ENCODE data around the gene KBTBD6. TPM values are rescaled to one million over a fixed set of nuclear protein-coding genes. Genes with fewer than 3 reads are reported as not detected.
"Not testable (repeated sequence)": the region's sequence is repeated elsewhere in the genome, so short reads cannot be mapped to it uniquely, and the experiment has no call there.

Gene KBTBD6, protein sequence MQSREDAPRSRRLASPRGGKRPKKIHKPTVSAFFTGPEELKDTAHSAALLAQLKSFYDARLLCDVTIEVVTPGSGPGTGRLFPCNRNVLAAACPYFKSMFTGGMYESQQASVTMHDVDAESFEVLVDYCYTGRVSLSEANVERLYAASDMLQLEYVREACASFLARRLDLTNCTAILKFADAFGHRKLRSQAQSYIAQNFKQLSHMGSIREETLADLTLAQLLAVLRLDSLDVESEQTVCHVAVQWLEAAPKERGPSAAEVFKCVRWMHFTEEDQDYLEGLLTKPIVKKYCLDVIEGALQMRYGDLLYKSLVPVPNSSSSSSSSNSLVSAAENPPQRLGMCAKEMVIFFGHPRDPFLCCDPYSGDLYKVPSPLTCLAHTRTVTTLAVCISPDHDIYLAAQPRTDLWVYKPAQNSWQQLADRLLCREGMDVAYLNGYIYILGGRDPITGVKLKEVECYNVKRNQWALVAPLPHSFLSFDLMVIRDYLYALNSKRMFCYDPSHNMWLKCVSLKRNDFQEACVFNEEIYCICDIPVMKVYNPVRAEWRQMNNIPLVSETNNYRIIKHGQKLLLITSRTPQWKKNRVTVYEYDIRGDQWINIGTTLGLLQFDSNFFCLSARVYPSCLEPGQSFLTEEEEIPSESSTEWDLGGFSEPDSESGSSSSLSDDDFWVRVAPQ
- 9.9 and 10.5 TPM in 2 replicates for total RNA-seq
- 4.8 TPM for polyA plus RNA-seq (2012)

DNA sequence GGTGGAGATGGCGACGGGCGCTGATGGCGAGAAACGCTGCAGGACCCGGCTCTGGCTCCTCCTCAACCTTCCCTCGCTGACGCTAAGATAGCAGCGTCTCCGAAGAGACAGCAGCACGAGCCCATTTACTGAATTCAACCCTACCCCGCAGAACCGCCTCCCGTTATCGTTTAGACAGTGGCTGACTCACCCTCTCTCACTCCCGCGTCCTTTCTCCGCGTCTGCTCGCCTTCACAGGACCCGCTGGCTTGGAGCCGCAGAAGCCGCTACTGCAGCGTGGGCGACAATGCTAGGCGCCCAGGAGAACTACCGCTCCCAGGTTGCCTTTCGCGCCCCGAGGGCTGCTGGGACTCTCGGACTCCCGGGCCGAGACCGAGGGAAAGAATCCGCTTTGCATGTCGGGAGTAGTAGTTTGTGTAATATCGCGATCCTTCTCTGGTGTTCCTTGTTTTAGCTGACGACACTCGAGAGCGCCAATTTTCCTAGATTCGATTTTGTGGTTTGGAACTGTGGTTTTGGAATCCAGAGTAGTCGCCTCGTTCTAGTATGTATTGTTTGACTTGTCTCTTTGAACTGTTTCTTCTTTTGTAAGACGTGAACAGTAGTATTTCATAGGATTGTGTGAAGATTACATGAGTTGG, at the start of gene KBTBD6:
KBTBD6 (minus strand) TSS at position 291 of the 641 bp plus-strand sequence. CDS start 291 bp downstream, outside the sequence.
- DNase-seq (ENCODE audit: low read depth) = peak; percentile 99

DNA sequence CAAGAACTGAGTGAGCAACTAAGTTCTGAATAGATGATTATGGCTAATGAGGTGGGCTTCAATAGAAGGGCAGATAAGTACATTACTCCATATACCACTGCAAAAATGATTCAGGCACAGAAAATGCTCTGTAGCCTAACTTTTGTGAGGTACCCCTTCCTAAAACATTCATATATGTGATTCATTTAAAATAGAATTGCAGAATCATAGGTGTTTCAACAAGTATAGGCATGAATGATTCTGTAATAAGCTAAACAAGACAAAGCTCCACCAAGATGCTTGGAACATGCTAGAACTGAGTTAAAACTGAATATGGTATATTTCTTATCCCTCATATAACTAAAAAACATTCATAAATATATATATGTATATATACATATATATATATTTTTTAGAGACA, 49.6 kb upstream of the KBTBD6 start:
- DNase-seq (ENCODE audit: low read depth) = no peak

DNA sequence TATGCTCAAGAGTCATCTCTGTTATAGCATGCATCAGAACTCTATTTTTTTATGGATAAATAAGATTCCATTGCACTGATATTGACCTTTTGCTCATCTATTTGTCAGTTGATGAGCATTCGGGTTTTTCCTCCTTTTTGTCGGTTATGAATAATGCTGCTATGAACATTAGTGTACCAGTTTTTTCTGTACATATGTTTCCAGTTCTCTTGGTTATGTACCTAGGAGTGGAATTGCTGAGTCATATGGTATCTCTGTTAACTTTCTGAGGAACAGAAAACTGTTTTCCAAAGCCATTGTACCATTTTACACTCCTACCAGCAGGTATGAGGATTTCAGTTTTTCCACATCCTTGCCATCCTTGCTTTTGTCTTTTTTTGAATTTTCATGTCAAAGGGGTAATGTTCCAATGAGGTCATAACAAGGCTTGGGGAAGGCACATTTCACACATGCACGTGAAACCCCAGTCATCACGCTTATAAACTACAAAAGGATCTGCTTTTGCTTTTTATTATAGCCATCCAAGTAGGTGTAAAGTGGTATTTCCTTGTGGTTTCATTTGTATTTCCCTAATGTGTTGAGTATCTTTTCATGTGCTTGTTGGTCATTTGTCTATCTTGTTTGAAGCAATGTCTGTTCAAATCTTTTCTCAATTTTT, 47.1 kb upstream of the KBTBD6 start:
- no peak for DNase-seq (ENCODE audit: low read depth)

DNA sequence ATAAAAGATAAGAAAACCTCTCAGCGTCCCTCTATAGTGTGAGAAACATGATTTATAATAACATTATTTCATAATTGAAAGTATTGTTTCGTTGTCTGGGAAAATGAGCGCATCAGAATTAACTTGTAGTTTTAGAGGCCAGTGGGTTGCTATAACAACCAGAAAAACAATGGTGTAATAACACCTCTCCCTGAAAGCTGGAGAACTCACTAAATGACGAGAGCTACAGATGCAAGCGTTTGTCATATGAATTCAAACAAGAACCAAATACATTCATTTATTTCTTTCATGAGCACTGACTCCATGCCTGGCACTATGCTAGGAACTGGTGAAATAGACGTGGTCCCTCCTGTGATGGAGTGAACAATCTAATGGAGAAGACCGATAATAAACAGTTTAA, 45.4 kb upstream of the KBTBD6 start:
- no peak for DNase-seq (ENCODE audit: low read depth)

DNA sequence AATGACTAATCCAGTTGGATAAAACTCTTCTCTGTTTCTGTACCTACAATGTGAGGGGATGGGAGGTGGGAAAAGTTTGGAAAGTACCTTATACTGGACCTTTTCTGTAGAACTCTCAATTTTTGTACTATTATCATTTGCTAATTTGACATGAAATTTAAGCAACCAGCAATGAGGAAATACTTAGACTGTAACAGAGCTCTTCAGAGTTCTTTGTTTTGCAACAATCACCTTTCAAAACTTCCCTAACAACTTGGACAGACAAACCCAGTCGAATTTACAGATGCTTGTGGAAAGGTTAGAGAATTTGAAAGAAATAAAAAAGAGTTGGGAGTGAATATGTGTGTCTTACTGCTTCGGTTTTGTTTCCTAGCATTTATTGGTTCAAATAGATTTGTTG, 45.0 kb upstream of the KBTBD6 start:
- no peak for DNase-seq (ENCODE audit: low read depth)

DNA sequence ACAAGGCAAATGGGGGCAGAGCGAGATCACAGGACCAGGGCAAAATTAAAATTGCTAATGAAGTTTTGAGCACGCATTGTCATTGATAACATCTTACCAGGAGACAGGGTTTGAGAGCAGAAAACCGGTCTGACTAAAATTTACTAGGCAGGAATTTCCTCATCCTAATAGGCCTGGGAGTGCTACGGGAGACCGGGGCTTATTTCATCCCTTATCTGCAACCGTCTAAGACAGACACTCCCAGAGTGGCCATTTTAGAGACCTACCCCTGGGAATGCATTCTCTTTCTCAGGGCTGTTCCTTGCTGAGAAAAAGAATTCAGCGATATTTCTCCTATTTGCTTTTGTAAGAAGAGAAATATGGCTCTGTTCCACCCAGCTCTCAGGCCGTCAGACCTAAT, 43.0 kb upstream of the KBTBD6 start:
- not testable (repeated sequence) for DNase-seq (ENCODE audit: low read depth)

DNA sequence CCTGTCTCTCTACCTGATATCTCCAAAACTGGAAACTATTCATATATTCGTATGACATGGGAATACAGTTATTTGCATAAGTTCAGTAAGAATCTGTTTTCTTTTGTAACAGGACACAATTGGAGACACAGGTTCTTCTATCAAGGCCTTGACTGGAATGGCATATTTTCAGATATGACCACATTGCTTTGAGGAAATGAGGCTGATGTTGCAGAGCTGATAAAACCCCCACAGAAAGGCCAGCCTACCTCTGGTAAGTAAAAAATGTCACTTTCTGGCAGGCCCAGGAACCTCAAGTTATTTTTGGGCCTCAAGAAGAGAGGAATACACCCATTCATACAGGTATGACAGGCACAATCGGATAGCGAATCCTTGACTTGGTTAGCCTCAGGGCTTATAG, 29.5 kb upstream of the KBTBD6 start:
- DNase-seq (ENCODE audit: low read depth) = no peak

DNA sequence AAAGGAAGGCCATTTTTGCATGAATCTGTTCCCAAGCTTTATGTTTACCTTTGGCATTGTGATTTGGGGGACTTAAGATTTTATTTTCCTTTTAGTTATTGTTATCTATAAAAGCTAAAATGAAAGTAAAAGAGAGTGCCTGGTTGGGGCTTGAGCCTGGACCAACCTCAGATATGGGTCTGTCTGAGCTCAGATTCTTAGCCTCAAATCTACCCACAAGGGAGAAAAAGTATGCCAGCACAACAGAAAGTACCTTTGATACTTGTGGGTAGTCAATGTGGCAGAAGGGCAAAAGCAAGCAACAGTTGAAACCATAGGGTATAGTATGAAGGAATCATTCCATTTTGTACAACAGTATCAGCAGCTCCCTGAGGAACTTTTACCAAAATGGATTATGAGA, 26.6 kb upstream of the KBTBD6 start:
- no peak for DNase-seq (ENCODE audit: low read depth)

DNA sequence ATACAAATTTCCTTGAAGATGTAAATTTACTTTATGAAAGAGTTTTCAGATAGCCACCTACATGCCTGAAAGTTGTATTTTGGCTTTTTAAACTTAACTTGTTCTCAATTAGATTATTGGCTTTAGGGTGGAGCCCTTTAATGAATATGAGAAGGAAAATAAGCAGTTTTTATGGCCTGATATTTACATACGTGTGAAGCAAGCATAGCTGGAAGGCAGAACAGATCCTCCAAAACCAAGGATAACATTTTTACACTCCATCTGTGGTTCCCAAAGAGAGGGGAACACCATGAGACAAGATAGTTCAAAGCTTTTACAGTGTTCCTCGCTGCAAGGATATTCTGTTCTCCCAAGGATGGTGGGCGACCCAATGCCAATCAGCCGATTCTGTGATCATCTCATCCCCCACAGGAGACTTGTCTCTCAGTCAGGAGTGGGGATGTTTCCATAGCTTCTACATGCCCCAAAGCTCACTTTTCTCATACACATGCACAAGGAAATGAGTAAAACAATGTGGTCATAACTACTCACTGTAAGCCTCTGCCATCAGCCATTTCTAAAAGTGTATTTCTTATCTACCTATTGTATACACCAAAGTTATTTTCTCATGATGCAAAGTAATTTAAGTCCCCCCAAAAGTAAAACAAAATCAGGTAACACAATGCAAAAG, 24.6 kb upstream of the KBTBD6 start:
- no peak for DNase-seq (ENCODE audit: low read depth)

DNA sequence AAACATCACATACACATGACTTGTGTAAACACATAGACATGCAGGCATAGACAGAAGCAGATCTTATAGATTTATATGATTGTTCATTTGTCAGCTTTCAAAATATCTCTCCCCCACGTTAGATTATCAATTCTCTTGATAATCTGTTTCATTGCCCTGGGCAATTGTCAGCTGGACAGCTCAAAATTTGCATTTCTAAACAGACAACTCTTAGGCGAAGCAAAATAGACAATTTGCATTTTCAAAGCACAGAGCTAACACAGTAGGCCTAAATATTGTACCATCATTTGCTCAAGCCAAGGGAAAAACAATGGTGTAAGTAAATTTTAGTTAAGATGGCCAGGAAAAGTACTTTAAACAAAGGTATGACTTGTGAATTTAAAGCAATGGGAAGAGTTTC, 24.0 kb upstream of the KBTBD6 start:
- no peak for DNase-seq (ENCODE audit: low read depth)

DNA sequence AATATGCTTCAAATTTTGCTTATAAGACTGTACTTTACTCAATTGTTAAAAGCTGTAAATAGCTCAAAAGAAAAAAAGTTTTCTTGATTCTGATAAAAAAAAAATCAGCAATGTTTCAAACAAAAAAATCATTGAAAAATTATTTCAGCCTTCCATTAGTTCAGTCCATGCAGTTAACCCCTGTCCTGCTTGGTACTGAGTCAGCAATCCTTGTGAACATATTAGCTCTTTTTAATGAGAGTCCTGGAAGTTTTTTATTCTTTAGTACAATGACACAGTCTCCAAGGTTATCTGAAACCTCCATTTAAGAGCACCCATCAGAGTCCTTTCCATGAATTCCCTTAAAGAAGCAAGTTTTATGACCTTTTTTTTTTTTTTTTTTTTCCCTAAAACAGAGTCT, 21.4 kb upstream of the KBTBD6 start:
- no peak for DNase-seq (ENCODE audit: low read depth)

DNA sequence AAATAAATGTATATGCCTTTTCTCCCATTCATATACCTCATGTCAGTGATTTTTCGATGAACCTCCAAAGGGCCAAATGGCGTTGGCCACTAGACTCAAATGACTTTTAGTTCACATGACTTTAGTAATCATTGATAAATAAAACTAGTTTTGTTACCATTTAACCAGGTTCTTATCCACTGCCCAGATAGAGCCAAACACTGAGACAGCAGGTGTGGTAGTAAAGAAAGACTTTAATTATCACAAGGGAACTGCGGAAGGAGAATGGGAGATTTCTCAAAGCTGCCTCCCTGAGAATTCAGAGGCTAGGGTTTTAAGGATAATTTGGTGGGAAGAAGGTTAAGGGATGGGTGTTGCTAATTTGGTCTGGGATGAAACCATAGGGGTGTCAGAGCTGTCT, 19.4 kb upstream of the KBTBD6 start:
- DNase-seq (ENCODE audit: low read depth) = no peak

DNA sequence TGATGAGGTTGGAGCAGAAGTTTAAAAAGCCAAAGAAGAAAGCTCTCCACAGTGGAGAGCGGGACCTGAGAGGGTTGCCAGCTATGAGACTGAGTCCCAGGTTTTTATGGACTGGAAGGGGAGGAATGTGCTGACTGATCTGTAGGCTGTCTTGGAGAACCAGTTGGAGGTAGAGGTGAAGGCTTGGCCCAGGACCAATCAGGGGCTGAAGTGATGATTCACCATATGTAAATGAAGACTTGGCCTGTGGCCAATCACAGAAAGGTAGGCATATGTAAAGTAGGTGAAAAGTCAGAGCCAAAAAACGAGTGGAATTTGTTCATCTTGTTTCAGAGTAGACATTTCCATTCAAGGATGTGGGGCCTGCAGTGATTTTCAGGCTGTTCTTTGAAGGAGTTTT, 17.5 kb upstream of the KBTBD6 start:
- DNase-seq (ENCODE audit: low read depth) = no peak

DNA sequence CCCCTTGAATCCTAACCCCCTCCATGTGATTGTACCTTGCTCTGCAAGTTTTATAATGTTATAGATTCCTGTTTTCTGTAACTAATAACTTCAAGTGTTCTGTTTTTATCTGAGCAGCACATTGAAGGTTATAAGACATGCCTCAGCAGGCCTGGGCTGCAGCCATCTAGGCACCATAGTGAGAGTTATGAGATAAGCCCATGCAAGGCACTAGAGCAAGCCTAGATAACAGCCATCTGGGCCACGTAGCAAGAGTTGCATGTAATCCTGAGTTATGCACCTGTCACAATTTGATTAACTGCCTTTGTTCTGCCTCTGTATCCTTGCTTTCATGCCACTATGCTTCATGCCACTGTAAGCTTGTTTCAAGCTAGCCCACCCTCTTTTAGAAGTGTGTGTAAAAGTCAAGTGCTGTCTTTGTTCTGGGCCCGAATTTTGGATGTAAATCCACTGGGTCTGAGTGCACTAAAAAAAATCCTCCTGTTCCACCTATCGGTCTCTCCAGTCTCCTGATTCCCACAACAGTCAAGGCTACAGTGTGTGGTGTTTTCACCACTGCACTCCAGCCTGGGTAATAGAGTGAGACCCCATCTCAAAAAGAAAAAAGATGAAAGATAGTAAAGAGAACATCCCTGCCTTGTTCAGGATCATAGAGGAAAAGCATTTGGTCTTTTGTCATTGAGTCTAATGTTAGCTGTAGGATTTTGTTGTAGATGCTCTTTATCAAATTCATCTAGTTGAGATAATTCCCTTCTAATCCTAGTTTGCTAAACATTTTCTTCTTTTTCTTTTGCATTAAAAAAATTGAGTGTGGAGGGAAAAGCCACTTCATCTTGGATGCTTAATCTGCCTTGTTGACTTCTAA, 16.0 kb upstream of the KBTBD6 start:
- peak; percentile 3 for DNase-seq (ENCODE audit: low read depth)

DNA sequence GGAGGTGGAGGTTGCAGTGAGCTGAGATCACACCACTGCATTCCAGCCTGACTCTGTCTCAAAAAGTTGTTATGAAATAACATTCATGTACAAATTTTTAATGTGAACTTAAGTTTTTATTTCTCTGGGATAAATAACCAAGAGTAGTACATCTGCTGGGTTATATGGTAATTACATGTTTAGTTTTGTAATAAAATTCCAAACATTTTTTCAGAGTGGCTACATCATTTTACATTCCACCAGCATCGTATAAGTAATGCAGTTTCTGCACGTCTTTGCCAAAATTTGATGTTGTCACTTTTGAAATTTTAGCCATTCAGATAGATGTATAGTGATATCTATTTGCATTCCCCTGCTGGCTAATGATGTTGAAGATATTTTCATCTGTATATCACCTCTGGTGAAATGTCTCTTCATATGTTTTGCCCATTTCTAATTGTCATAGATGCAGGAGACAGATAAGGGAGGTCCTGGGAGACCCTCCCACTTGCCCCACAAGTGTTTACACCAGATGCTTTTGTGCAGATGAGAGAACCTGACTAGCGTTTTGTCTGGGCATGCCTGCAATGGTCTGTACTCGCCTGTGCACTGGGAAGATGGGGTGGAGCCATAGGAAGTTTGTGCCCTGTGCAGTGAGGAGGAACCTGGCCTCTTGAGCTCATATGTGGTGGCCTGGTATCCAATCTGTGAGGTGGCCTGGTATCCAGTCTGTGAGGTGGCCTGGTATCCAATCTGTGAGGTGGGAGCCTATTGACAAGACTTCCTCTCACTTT, 12.7 kb upstream of the KBTBD6 start:
- no peak for DNase-seq (ENCODE audit: low read depth)

DNA sequence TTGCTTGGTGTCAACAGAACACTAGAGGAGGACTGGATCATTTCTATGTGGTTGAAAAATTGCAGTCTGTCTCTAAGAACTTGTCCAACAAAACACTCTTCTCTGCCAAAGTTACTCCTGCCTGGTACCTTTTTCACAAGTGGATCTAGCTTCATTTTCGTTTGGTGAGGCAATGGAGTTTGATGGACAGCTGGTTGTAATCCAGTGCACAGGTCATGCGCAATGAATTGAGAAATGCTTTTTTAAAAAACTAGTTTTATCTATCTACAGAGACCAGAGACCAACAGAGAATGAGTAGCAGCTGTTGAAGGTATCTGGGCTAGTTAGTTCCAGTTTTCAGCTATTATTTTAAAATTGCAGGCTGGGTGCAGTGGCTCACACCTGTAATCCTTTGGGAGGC, 12.0 kb upstream of the KBTBD6 start:
- DNase-seq (ENCODE audit: low read depth) = no peak

DNA sequence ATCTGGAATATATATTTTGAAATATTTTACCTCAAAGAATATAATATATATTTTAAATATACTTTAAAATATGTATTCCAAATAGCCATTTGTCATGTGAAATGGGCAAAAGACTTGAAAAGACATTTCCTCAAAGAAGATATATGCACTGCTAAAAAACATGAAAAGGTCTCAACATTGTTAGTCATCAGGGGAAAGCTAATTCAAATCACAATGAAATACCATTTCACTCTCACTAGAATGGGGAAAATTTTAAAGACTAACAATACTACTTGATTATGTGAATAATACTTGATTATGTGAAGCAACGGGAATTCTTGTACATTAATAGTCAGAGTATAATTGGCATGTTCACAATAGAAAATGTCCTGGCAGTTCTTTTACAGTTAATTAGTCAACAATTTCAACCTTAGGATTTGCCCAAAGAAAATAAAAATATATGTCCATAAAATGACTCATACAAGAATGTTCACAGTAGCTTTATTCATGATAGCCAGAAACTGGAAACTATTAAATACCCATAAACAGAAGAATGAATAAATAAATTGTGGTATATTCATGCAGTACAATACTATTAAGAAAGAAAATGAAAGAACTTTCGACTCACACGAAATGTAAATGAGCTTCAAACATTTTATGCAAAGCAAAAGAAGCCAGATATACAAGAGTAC, 6.8 kb upstream of the KBTBD6 start:
- no peak for DNase-seq (ENCODE audit: low read depth)

DNA sequence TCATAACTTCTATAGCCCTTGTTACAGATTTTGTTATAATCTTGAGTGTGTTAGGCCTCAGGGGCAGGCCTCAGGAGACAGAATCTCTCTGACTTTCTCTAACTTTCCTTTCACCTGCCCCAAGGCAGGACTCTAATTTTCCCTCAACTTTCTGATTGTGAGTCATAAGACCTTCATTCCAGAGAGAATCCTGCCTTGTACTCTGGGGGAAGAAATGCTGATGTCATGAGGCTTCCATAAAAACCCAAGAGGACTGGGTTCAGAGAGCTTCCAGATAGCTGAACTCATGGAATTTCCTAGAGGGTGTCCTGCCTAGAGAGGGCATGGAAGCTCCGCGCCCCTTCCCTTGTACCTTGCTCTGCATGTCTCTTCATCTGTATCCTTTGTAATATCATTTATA, 5.3 kb upstream of the KBTBD6 start:
- DNase-seq (ENCODE audit: low read depth) = peak; percentile 7

DNA sequence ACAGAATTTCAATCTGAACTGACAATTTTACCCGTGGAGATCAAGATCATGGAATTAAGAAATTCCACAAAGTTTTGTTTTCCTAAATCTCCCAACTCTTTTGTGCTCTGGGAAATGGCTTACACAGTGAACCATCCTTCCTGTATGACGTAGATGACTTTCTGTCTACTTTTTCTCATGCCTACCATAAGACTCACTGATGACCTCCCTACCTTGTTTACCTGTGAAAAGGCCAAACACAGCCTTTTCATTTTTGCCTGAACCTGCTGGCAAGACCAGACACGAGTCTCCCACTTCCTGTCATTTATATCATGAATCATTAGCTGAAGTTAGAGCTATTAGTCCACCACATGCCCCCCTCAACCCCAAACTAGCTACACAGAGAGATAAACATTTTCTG, 4.6 kb upstream of the KBTBD6 start:
- DNase-seq (ENCODE audit: low read depth) = no peak

Data from myocyte (in vitro differentiated cells).